DOHH2 (cell line): ENCODE data around the gene HDAC4.

Experiments
- EZH2phosphoT487 ChIP-seq: fragments of 200-600 bp; sonication (generic); IDR thresholded peaks from 2 replicates; pipeline ENCODE4 v1.6.1; 2017; ENCODE audit warnings: borderline replicate concordance, mild to moderate bottlenecking, antibody characterized with exemption, low read length, moderate library complexity, mixed read lengths
- TF ChIP-seq, protein P1 (sequence below): fragments of 200-600 bp; sonication (generic); IDR thresholded peaks from one replicate; pipeline ENCODE4 v1.5.1; 2014; ENCODE audit warnings: antibody characterized with exemption, mild to moderate bottlenecking, low read depth, low read length; ENCODE audit not compliant: poor library complexity, severe bottlenecking

DNA sequence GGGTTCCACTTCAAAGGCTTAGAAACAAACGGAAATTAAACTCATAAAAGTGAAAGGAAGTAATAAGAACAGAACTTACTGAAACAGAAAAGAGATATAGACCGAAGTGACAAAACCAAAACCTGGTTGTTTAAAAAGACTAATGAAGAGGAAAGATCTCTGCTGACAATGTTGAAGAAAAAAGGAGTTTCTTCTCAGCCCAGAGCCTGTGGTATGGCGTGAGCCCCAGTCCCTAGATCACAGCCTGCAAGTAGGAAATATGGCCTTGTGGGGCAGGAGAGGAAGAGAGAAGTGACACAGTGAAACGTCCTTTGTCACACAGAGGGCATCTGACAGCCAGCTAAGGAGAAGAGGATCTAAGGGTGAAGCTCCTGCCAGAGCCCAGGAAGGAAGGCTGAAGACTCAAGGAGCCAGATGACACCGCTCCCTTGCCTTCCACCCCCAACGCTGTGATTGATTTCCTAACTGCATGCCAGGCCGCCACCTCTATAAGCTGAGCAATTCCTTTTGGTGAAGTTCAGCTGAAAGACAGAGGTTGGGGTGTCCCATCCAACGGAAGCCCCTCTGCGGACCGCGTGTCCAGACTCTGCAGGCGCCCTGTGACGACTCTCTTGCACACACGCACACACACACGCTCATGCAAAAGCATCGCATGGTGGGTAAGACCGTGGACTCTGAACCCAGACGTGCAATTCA, 141.1 kb downstream of the HDAC4 start:
- TF ChIP-seq, protein P1, sequence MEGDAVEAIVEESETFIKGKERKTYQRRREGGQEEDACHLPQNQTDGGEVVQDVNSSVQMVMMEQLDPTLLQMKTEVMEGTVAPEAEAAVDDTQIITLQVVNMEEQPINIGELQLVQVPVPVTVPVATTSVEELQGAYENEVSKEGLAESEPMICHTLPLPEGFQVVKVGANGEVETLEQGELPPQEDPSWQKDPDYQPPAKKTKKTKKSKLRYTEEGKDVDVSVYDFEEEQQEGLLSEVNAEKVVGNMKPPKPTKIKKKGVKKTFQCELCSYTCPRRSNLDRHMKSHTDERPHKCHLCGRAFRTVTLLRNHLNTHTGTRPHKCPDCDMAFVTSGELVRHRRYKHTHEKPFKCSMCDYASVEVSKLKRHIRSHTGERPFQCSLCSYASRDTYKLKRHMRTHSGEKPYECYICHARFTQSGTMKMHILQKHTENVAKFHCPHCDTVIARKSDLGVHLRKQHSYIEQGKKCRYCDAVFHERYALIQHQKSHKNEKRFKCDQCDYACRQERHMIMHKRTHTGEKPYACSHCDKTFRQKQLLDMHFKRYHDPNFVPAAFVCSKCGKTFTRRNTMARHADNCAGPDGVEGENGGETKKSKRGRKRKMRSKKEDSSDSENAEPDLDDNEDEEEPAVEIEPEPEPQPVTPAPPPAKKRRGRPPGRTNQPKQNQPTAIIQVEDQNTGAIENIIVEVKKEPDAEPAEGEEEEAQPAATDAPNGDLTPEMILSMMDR, result no peak
- no peak for TF ChIP-seq EZH2phosphoT487
